Trophoblast cell (in vitro differentiated cells and primary cell): ENCODE results near the gene EPHB1.
"Not testable (repeated sequence)": the region's sequence is repeated elsewhere in the genome, so short reads cannot be mapped to it uniquely, and the experiment has no call there.

Source experiments
- DNase-seq, 2 donors: peaks; one replicate each; pipeline ENCODE4 v3.0.0-alpha.2; 2016
- H2AFZ ChIP-seq: 2 replicates; pipeline ENCODE4 v1.6.1; 2013; ENCODE audit warnings: low read length, moderate library complexity, mild to moderate bottlenecking; ENCODE audit not compliant: insufficient read depth, poor library complexity
- H2AK5ac ChIP-seq: 2 replicates; pipeline ENCODE4 v1.6.1; 2013; ENCODE audit warnings: mild to moderate bottlenecking, low read length
- H2BK120ac ChIP-seq: 2 replicates; pipeline ENCODE4 v1.6.1; 2013; ENCODE audit warnings: low read length, mild to moderate bottlenecking, moderate library complexity; ENCODE audit not compliant: insufficient read depth, poor library complexity
- H2BK12ac ChIP-seq: 2 replicates; pipeline ENCODE4 v1.6.1; 2013; ENCODE audit warnings: mild to moderate bottlenecking, low read length, moderate library complexity
- H2BK5ac ChIP-seq: 2 replicates; pipeline ENCODE4 v1.6.1; 2013; ENCODE audit warnings: low read length, low read depth, moderate library complexity, mild to moderate bottlenecking; ENCODE audit not compliant: poor library complexity
- H3K14ac ChIP-seq: 2 replicates; pipeline ENCODE4 v1.6.1; 2013; ENCODE audit warnings: mild to moderate bottlenecking, low read length
- H3K18ac ChIP-seq: 2 replicates; pipeline ENCODE4 v1.6.1; 2013; ENCODE audit warnings: mild to moderate bottlenecking, low read length
- H3K23ac ChIP-seq: 2 replicates; pipeline ENCODE4 v1.6.1; 2013; ENCODE audit warnings: low read length
- H3K27ac ChIP-seq: 2 replicates; pipeline ENCODE4 v1.5.1; 2013; ENCODE audit warnings: low read depth, mild to moderate bottlenecking, inconsistent platforms, low read length, moderate library complexity
- H3K27me3 ChIP-seq: 2 replicates; pipeline ENCODE4 v1.6.1; 2013; ENCODE audit warnings: inconsistent platforms, mild to moderate bottlenecking, low read length, moderate library complexity; ENCODE audit not compliant: insufficient read depth
- H3K36me3 ChIP-seq, 2 experiments: 1 replicate in 1 of 2; 2 replicates in 1 of 2; pipeline ENCODE4 v1.6.1; 2013; ENCODE audit warnings: low read length in 2 of 2, mild to moderate bottlenecking in 2 of 2, moderate library complexity in 1 of 2; ENCODE audit not compliant: insufficient read depth in 2 of 2, control insufficient read depth in 1 of 2
- H3K4ac ChIP-seq: 2 replicates; pipeline ENCODE4 v1.6.1; 2013; ENCODE audit warnings: low read depth, mild to moderate bottlenecking, low read length, moderate library complexity
- H3K4me1 ChIP-seq, 2 experiments: 1 replicate in 1 of 2; 2 replicates in 1 of 2; pipeline ENCODE4 v1.6.1; 2013; ENCODE audit warnings: low read length in 2 of 2, mild to moderate bottlenecking in 2 of 2, moderate library complexity in 1 of 2; ENCODE audit not compliant: insufficient read depth in 2 of 2, control insufficient read depth in 1 of 2
- H3K4me2 ChIP-seq: 2 replicates; pipeline ENCODE4 v1.6.1; 2013; ENCODE audit warnings: inconsistent platforms, mild to moderate bottlenecking, low read length, moderate library complexity
- H3K4me3 ChIP-seq: 2 replicates; pipeline ENCODE4 v1.5.1; 2013; ENCODE audit warnings: mild to moderate bottlenecking, low read depth, low read length, inconsistent platforms
- H3K79me1 ChIP-seq: one replicate; pipeline ENCODE4 v1.6.1; 2013; ENCODE audit warnings: low read length
- H3K79me2 ChIP-seq: 2 replicates; pipeline ENCODE4 v1.6.1; 2013; ENCODE audit warnings: low read length, mild to moderate bottlenecking; ENCODE audit not compliant: control insufficient read depth, insufficient read depth, poor library complexity
- H3K9ac ChIP-seq: 2 replicates; pipeline ENCODE4 v1.6.1; 2013; ENCODE audit warnings: mild to moderate bottlenecking, low read length
- H3K9me3 ChIP-seq: 2 replicates; pipeline ENCODE4 v1.6.1; 2013; ENCODE audit warnings: low read depth, mild to moderate bottlenecking, control low read depth, inconsistent platforms, low read length; ENCODE audit not compliant: insufficient read depth
- H4K12ac ChIP-seq: 2 replicates; pipeline ENCODE4 v1.6.1; 2013; ENCODE audit warnings: low read depth, mild to moderate bottlenecking, low read length, moderate library complexity
- H4K8ac ChIP-seq: 2 replicates; pipeline ENCODE4 v1.6.1; 2013; ENCODE audit warnings: low read depth, mild to moderate bottlenecking, low read length, moderate library complexity
- H4K91ac ChIP-seq: one replicate; pipeline ENCODE4 v1.6.1; 2013; ENCODE audit warnings: low read depth, mild to moderate bottlenecking, low read length, moderate library complexity
- WGBS: extraction: QIAGEN DNeasy Blood & Tissue Kit; methylation state at CpG from one replicate; pipeline ENCODE4 v1.1.7; 2013; ENCODE audit warnings: missing lambda C conversion rate; ENCODE audit not compliant: insufficient read length, insufficient coverage; ENCODE audit errors: extremely low coverage; 5-methylcytosine and 5-hydroxymethylcytosine counted together

Gene EPHB1

DNA sequence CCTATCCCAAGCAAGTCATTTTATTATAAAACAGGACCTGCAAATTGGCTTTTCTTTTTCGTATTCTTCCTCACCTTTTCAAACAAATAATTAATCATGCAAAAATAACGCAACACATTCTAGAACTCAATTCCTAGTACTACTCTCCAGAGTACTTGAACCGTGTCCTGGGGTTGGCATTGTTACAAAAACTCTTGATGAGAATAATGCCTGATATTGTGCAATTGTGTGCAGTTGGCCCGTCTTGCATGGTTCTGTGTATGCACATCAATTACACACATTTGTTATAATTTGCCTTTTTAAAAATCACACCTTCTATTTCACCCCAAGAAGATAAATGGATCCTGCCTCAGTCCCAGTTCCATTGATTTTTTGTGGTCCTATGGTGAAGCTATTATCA is 205.4 kb downstream of the EPHB1 start:
- H3K36me3 ChIP-seq: no peaks in the 10 kb centered on the region
- H3K4me1 ChIP-seq: no peaks in the 10 kb centered on the region
- H2AFZ ChIP-seq: no peak overlapping the region
- no peak overlapping the region for H3K27ac ChIP-seq
- H3K79me2 ChIP-seq: no peaks in the 10 kb centered on the region
- H3K4me3 ChIP-seq: no peak overlapping the region
- no peak overlapping the region for H3K4ac ChIP-seq
- no peak overlapping the region for H2AK5ac ChIP-seq
- no peak overlapping the region for H3K23ac ChIP-seq
- no peak overlapping the region for H3K18ac ChIP-seq
- DNase-seq: no peak
- no peak overlapping the region for H4K8ac ChIP-seq
- no peak overlapping the region for H2BK5ac ChIP-seq
- H3K27me3 ChIP-seq: no peaks in the 10 kb centered on the region
- H3K9me3 ChIP-seq: no peaks in the 10 kb centered on the region
- no peak overlapping the region for H4K12ac ChIP-seq
- 100% methylated on average over 1 of the region's 4 CpGs for WGBS
- H2BK120ac ChIP-seq: no peak overlapping the region
- no peak overlapping the region for H3K14ac ChIP-seq
- no peak overlapping the region for H2BK12ac ChIP-seq
- no peak overlapping the region for H4K91ac ChIP-seq
- H3K79me1 ChIP-seq: no peaks in the 10 kb centered on the region
- no peak overlapping the region for H3K4me2 ChIP-seq
- H3K9ac ChIP-seq: no peak overlapping the region

GRCh38 chr3:135005616-135006015 is 210.6 kb downstream of the EPHB1 start:
- H3K23ac ChIP-seq, DNase-seq, H3K79me1 ChIP-seq, H4K12ac ChIP-seq, H2AK5ac ChIP-seq, H3K36me3 ChIP-seq, H3K4me2 ChIP-seq, H3K4ac ChIP-seq, H3K27me3 ChIP-seq, H2AFZ ChIP-seq, H2BK120ac ChIP-seq, H3K4me1 ChIP-seq, H4K91ac ChIP-seq, H4K8ac ChIP-seq, H2BK12ac ChIP-seq, H2BK5ac ChIP-seq, H3K79me2 ChIP-seq, H3K9me3 ChIP-seq, H3K14ac ChIP-seq, H3K9ac ChIP-seq, H3K27ac ChIP-seq, H3K18ac ChIP-seq, H3K4me3 ChIP-seq: not testable (repeated sequence)
- no CpG with 5 or more reads among the region's 19 CpGs for WGBS

DNA sequence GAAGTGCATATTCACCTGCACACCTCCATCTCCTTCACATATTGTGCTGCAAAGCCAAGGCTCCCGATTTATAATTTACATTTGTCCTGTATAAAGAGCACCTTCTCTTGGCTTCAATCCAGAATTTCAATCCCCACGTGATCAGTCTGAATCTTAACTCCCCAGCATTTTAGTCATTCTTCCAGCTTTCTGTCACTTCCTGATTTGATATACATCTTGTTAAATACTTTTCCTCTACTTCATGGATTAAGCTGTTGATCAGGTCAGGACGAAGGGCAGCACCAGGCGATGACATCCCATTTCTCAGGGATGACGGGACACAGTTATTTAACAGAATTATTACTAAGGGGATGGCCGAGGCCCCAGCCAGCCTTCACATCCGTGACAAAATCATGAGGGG is 212.5 kb downstream of the EPHB1 start:
- H3K18ac ChIP-seq: no peak overlapping the region
- no CpG with 5 or more reads among the region's 7 CpGs for WGBS
- DNase-seq: peak; percentile 29 to 56
- H3K4ac ChIP-seq: no peak overlapping the region
- no peak overlapping the region for H2BK5ac ChIP-seq
- H2AFZ ChIP-seq: no peak overlapping the region
- no peaks in the 10 kb centered on the region for H3K79me2 ChIP-seq
- H3K4me2 ChIP-seq: no peak overlapping the region
- H3K36me3 ChIP-seq: no peaks in the 10 kb centered on the region
- no peaks in the 10 kb centered on the region for H3K27me3 ChIP-seq
- no peak overlapping the region for H2BK12ac ChIP-seq
- H3K14ac ChIP-seq: no peak overlapping the region
- H3K9ac ChIP-seq: no peak overlapping the region
- H3K4me3 ChIP-seq: no peak overlapping the region
- no peaks in the 10 kb centered on the region for H3K4me1 ChIP-seq
- H4K8ac ChIP-seq: no peak overlapping the region
- H3K9me3 ChIP-seq: peaks cover 2% of the 10 kb centered on the region
- no peak overlapping the region for H3K23ac ChIP-seq
- H2AK5ac ChIP-seq: no peak overlapping the region
- H4K12ac ChIP-seq: no peak overlapping the region
- no peak overlapping the region for H3K27ac ChIP-seq
- H3K79me1 ChIP-seq: no peaks in the 10 kb centered on the region
- H4K91ac ChIP-seq: no peak overlapping the region
- H2BK120ac ChIP-seq: no peak overlapping the region

DNA sequence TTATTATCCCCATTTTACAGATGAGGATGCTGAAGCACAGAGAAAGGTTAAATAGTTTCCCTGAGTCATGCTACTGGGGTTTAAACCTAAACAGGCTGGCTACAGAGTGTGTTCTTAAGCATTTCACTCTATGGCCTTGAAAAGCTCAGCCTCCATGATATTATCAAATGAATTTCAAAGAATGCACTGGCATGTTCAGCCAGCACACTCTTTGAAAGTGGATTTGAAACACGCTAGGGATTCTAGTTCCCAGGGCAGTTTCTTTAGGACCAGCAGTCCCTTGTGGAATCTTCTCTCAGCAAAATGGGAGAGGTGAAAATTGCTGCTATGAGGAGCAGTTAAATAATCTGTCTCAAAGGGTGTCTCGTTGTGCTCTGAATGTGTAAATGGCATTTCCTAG is 213.3 kb downstream of the EPHB1 start:
- Histone ChIP-seq H4K91ac (no peak overlapping the region), H3K4me3 (no peak overlapping the region), H3K4me2 (no peak overlapping the region), H2AFZ (no peak overlapping the region), H3K4me1 (no peaks in the 10 kb centered on the region), H2AK5ac (no peak overlapping the region), H3K14ac (no peak overlapping the region), H4K12ac (no peak overlapping the region), H3K27me3 (no peaks in the 10 kb centered on the region), H2BK120ac (no peak overlapping the region), H2BK12ac (no peak overlapping the region), H3K9me3 (peaks cover 2% of the 10 kb centered on the region), H3K4ac (no peak overlapping the region), H3K18ac (no peak overlapping the region), H3K27ac (no peak overlapping the region), H2BK5ac (no peak overlapping the region), H4K8ac (no peak overlapping the region), H3K36me3 (no peaks in the 10 kb centered on the region), H3K79me2 (no peaks in the 10 kb centered on the region), H3K9ac (no peak overlapping the region), H3K79me1 (no peaks in the 10 kb centered on the region), H3K23ac (no peak overlapping the region)
- WGBS: no CpG with 5 or more reads among the region's 2 CpGs
- DNase-seq: peak; percentile 66 to 89
